Osteocyte (in vitro differentiated cells): ENCODE measurements around the gene PCARE. TPM values are rescaled to one million over a fixed set of nuclear protein-coding genes. Genes with fewer than 3 reads are reported as not detected.

Experiments
- DNase-seq: peaks from one replicate; pipeline ENCODE4 v3.0.0; 2021; ENCODE audit warnings: mixed read lengths; ENCODE audit not compliant: unreplicated experiment; ENCODE audit errors: extremely low spot score
- H3K27ac Mint-ChIP-seq: one replicate; pipeline ENCODE4 v1.8.0; 2021; ENCODE audit warnings: mild to moderate bottlenecking, mixed read lengths; ENCODE audit not compliant: unreplicated experiment
- H3K27me3 Mint-ChIP-seq: one replicate; pipeline ENCODE4 v1.8.0; 2021; ENCODE audit warnings: mixed read lengths; ENCODE audit not compliant: unreplicated experiment
- H3K36me3 Mint-ChIP-seq: one replicate; pipeline ENCODE4 v1.8.0; 2021; ENCODE audit warnings: mixed read lengths; ENCODE audit not compliant: unreplicated experiment
- H3K4me1 Mint-ChIP-seq: one replicate; pipeline ENCODE4 v1.8.0; 2021; ENCODE audit warnings: mixed read lengths; ENCODE audit not compliant: unreplicated experiment
- H3K4me3 Mint-ChIP-seq: one replicate; pipeline ENCODE4 v1.8.0; 2021; ENCODE audit warnings: mild to moderate bottlenecking, moderate library complexity, mixed read lengths; ENCODE audit not compliant: unreplicated experiment
- H3K9me3 Mint-ChIP-seq: one replicate; pipeline ENCODE4 v1.8.0; 2021; ENCODE audit warnings: mixed read lengths; ENCODE audit not compliant: unreplicated experiment
- CTCF ChIP-seq: fragments of 200-600 bp; sonication (generic); IDR thresholded peaks from 2 replicates; pipeline ENCODE4 v1.5.0; 2021; ENCODE audit warnings: antibody characterized with exemption, mild to moderate bottlenecking, moderate library complexity
- total RNA-seq: library from RNA; stranded (reverse); gene quantifications from 2 replicates; pipeline ENCODE4 v1.2.1, GENCODE V29; 2021

Gene PCARE
- total RNA-seq, 1 donor from 2014 or later = not detected

- H3K9me3 Mint-ChIP-seq = no peaks in the 10 kb centered on the region
- DNase-seq = no peak
- H3K4me1 Mint-ChIP-seq = peaks cover 10% of the 10 kb centered on the region
- H3K36me3 Mint-ChIP-seq = no peaks in the 10 kb centered on the region
- no peak overlapping the region for H3K4me3 Mint-ChIP-seq
- no peaks in the 10 kb centered on the region for H3K27me3 Mint-ChIP-seq
- no peak overlapping the region for H3K27ac Mint-ChIP-seq
- no peak for TF ChIP-seq CTCF
Observed at GRCh38 chr2:29106980-29107388, 32.7 kb upstream of the PCARE start.

- H3K9me3 Mint-ChIP-seq = no peaks in the 10 kb centered on the region
- H3K27ac Mint-ChIP-seq = no peak overlapping the region
- H3K4me3 Mint-ChIP-seq = no peak overlapping the region
- no peak for TF ChIP-seq CTCF
- H3K36me3 Mint-ChIP-seq = no peaks in the 10 kb centered on the region
- no peak for DNase-seq
- no peaks in the 10 kb centered on the region for H3K27me3 Mint-ChIP-seq
- H3K4me1 Mint-ChIP-seq = peaks cover 10% of the 10 kb centered on the region
Observed at GRCh38 chr2:29106256-29106655, 31.9 kb upstream of the PCARE start.

- Mint-ChIP-seq H3K36me3 (no peaks in the 10 kb centered on the region), H3K27ac (no peak overlapping the region), H3K9me3 (no peaks in the 10 kb centered on the region), H3K4me1 (peaks cover 10% of the 10 kb centered on the region), H3K4me3 (no peak overlapping the region), H3K27me3 (no peaks in the 10 kb centered on the region)
- DNase-seq = no peak
- no peak for TF ChIP-seq CTCF
Observed at GRCh38 chr2:29105375-29105774, 31.1 kb upstream of the PCARE start.

GRCh38 chr2:29104688-29105087 lies 30.4 kb upstream of the PCARE start:
- Mint-ChIP-seq H3K9me3 (no peaks in the 10 kb centered on the region), H3K36me3 (no peaks in the 10 kb centered on the region), H3K4me1 (peaks cover 10% of the 10 kb centered on the region), H3K27me3 (no peaks in the 10 kb centered on the region), H3K27ac (no peak overlapping the region), H3K4me3 (no peak overlapping the region)
- TF ChIP-seq CTCF = no peak
- DNase-seq = no peak

GRCh38 chr2:29100564-29100963 lies 26.2 kb upstream of the PCARE start:
- Mint-ChIP-seq H3K4me3 (no peak overlapping the region), H3K9me3 (no peaks in the 10 kb centered on the region), H3K27me3 (no peaks in the 10 kb centered on the region), H3K36me3 (no peaks in the 10 kb centered on the region), H3K27ac (no peak overlapping the region), H3K4me1 (no peaks in the 10 kb centered on the region)
- DNase-seq = no peak
- no peak for TF ChIP-seq CTCF
